Astrocyte of the spinal cord (primary cell): Measurements from ENCODE around the gene TENT4A.

ENCODE experiments used
- DNase-seq: peaks from one replicate; pipeline ENCODE4 v3.0.0; 2011; ENCODE audit warnings: low read depth, low spot score
- H3K4me3 ChIP-seq: 2 replicates; pipeline ENCODE4 v1.5.1; 2011; ENCODE audit warnings: low read depth, mild to moderate bottlenecking, low read length, moderate library complexity
- CTCF ChIP-seq: IDR thresholded peaks from 2 replicates; pipeline ENCODE4 v1.5.1; 2012; ENCODE audit warnings: low read depth, mild to moderate bottlenecking, low read length, inconsistent platforms
- in situ Hi-C: cut with HindIII; loops from 2 replicates; pipeline ENCODE4 v1.10.0; 2017; ENCODE audit warnings: low sequenced_read_pairs

TENT4A gene

GRCh38 chr5:6698696-6699095 is 14.5 kb upstream of the TENT4A start:
- no peak overlapping the region for H3K4me3 ChIP-seq
- no peak for TF ChIP-seq CTCF
- no peak for DNase-seq
- in situ Hi-C loops: no loop called here

- no peak for DNase-seq
- in situ Hi-C loops: no loop called here
- no peak overlapping the region for H3K4me3 ChIP-seq
- TF ChIP-seq CTCF: no peak
These were observed 13.9 kb upstream of the TENT4A start for GRCh38 chr5:6699357-6699756.

- no peak overlapping the region for H3K4me3 ChIP-seq
- in situ Hi-C loops: no loop called here
- DNase-seq: peak; percentile 57
- TF ChIP-seq CTCF: no peak
These were observed 13.1 kb upstream of the TENT4A start for GRCh38 chr5:6700074-6700684.

- no peak overlapping the region for H3K4me3 ChIP-seq
- in situ Hi-C loops: no loop called here
- no peak for TF ChIP-seq CTCF
- no peak for DNase-seq
These were observed 12.4 kb upstream of the TENT4A start for GRCh38 chr5:6700685-6701355.

- no peak for DNase-seq
- in situ Hi-C loops: no loop called here
- no peak overlapping the region for H3K4me3 ChIP-seq
- TF ChIP-seq CTCF: no peak
These were observed 11.7 kb upstream of the TENT4A start for GRCh38 chr5:6701491-6701890.

- in situ Hi-C loops: no loop called here
- TF ChIP-seq CTCF: no peak
- DNase-seq: no peak
- no peak overlapping the region for H3K4me3 ChIP-seq
These were observed 10.6 kb upstream of the TENT4A start for GRCh38 chr5:6702633-6703032.
